Stromal cell of bone marrow (primary cell): Measurements from ENCODE around the gene SORCS2.

Experiments used
- DNase-seq: peaks from one replicate; pipeline ENCODE4 v3.0.0-alpha.2; 2012; ENCODE audit warnings: low read depth

Gene SORCS2

DNA sequence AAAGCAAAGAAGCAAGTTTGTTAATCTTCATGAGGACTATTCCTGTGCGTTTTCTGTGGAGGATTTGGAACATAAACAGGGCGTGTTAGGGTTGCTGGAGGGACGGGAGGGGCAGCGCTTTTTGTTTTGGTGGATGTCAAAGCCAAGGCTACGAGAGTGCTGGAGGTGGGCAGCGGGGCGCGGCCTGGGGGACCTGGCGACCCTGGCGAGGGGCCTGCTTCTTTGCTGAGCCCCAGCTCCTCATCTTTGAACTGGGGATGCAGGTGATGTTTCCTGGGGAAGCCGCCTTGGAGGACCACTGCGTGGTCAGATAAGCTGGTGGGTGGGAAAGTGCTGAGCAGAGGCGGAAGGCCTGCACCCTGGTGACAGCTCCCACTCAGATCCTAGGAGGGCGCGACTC, 55.2 kb downstream of the SORCS2 start:
- no peak for DNase-seq

DNA sequence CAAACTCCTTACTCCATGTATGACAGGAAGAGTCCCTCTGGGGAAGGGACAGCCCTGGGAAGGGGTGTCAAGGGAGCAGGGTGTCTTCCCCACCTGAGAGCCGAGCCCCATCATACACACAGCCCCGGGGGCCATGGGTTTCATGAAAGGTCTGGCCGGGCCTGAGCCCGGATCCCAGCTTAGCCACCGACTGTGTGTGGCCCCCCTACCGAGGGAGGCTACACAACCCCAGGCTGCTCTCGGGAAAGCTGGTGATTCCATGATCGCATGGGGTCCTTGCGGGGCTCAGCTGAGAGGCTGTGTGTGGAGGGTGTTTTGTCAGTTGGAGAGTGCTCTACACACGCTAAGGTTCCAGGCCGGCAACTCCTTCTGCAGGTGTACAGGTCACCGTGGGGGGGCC, 55.6 kb downstream of the SORCS2 start:
- no peak for DNase-seq

DNA sequence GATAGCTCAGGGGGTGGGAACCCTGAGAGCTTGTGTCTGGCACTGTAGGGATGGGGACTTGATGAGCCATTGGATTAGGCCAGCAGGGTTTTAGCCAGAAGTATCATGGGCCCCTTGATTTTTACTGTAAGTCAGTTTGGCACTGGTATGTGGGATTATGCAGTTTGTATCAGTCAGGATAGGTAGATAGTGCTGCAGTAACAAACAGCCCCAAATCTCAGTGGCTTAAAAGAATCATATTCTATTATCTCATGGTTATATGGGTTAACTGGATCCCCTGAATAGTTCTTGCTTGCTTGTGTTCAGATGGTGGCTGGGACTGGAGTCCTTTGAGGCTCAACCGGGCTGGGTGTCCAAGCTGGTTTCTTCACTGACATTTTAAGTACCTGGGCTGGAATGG, 56.5 kb downstream of the SORCS2 start:
- DNase-seq: no peak

DNA sequence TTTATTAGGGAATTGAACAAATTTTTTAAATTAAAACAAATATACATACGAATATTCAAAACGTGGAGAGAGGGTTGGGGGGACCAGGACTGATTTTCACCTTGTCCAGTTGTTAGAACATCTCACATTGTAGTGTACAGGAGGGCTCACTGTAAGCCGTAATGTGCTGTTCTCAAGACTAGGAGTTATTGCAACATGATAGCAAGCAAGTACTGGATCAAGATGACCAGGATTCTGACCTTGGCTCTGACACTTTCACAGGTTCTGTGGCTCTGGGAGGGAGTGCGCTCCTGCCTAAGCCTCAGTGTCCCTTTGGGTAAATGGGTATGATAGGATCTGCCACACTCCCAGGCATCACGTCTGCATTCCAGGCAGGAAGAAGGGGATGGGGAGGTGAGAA, 59.0 kb downstream of the SORCS2 start:
- no peak for DNase-seq

DNA sequence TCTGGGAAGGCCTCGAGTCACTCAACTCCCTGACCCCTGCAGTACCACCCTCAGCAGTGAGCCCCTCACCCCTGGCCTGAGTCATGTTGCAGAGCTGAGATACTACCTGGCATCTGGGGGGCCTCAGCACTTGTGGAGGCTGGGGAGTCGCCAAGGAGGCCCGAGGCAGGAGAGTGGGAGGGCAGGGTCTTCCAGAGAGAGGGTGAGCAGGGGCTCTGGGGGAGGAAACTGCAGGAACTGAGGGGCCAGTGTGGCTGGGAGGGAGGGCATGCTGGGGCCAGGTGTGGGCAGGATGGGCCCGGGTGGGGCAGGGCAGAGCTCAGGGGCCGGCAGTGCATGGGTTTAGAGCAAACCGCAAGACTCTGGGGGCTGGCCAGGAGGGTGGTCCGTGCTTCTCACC, 59.7 kb downstream of the SORCS2 start:
- DNase-seq: no peak

DNA sequence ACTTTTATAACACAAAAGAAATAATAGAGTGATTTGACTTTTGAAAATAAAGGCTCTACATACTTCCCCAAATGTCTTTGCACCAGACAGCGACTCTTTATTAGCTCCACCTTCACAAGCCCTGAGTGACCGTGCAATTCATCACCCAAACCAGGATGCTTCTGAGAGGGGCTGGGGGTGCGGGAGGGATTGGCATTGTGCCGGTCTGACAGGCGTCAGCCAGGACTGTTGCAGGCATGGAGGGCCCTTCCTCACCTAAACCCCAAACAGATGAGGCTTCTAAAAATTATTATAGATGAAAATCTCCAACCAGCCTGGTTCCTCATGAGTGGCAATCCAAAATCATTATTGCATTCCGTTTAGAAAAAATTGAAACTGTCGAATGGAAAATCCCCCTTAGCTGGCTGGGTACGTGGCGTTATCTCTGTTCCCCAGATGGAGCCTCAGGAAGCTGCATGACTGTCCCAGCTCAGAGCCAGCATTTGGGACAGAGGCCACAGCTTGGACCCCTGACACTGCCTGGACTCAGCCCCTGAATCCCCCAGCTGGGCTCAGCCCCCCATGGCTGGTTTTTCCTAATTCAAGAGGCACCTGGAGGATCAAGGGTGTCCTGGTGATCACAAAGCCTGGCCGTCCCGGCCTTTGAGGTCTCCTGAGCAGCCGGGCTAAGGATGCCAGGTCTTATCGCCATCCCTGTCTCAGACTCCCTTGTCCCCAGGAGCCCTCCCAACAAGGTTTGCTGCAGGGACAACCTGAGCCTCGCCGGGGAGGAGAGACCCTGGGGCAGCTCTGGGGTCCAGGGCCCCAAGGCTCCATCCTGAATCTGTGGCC, 60.4 kb downstream of the SORCS2 start:
- no peak for DNase-seq

DNA sequence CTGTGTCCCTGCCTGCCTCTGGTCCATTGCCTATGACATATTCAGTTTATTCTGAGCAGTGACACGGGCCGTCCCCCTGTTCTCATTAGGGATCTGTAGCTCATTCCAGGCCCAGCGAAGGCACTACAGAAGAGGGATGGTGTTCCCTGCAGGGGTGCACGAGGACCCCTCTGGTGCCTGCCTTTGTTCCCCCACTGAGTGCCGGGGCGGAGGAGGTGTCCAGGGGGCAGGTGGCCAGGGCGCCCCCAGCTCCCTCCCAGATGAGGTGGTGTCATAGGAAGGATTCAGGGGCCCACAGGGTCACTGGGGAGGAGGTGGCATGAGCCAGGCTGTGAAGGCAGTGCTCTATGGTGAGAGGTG, 61.0 kb downstream of the SORCS2 start:
- DNase-seq: no peak

DNA sequence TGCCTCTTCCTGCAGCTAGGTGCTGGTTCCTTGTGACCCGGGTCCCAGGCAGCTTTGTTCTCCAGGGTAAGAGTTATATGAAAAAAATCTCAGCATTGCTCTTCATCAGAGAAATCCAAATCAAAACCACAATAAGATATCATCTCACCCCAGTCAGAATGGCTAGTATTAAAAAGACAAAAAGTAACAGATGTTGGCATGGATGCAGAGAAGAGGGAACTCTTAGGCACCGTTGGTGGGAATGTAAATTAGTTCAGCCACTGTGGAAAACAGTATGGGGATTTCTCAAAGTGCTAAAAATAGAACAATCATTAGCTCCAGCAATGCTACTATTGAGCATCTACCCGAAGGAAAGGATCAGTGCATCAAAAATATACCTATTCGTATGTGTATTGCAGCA, 61.5 kb downstream of the SORCS2 start:
- DNase-seq: no peak

DNA sequence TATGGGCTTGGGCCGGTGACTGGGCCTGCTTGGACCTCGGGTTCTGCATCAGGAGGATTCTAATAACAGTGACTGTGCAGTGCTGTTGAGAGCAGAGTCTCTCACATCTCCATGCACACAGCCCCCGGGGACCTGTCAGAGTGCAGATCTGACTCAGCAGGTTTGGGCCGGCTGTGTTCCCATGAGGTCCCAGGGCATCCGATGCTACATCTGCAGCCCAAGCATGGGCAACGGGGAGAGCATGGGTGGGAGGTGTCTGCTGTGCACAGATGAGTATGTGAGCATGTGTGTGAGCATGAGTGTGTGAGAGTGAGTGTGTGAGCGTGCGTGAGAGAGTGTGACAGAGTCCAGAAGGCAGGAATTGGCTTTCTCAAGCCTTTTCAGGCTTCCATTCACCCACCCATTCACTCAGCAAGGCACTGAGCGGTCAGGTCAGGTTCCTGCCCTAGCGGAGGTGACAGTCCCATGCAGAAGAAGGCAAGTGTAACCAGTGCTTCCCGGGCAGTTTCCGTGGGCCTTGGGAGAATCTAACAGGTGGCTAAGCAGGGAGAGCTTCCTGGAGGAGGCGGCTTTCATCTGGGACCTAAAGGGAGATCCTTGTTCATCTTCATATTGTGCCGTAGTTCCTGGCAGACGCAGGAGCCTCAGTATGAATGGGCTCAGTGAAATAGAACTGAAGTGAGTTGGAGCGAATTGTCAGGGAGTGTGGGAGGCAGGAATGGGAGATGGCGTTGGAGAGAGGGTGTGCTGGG, 62.6 kb downstream of the SORCS2 start:
- peak; percentile 59 for DNase-seq

DNA sequence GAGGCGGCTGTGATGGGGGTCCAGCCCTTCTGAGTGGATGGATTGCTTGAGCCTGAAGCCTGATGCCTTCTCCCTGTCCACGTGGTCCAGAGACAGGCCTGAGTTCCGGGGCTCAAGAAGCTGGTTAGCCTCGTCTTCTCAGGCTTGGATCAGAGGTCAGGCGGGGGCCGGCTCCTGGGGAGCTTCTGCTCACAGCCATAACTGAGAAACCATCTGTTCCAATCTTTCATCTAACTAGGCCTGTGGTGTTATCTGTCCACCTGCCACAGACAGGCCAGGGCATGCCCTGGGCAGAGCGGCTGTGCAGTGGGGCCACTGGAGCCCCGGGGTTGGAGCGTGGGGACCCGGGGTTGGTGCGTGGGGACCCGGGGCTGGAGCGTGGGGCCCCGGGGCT, 63.1 kb downstream of the SORCS2 start:
- DNase-seq: no peak

DNA sequence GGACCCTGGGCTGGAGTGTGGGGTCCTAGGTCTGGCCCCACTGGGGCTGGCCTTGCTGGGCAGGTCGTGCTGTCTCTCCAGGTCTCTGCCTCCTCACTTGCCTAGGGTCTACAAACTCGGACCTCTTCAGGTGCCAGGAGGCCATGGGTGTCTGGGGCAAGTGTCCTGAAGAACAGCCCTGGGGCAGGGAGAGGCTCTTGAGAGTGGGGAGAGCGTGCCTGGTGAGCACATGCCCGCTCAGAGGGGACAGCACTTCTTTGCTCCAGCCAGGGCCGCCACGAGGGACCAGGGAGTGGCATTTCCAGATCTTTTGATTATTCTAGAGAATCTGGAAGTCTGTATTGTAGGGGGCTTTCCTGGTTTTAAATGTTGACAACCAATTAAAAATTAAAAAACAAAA, 63.7 kb downstream of the SORCS2 start:
- no peak for DNase-seq

DNA sequence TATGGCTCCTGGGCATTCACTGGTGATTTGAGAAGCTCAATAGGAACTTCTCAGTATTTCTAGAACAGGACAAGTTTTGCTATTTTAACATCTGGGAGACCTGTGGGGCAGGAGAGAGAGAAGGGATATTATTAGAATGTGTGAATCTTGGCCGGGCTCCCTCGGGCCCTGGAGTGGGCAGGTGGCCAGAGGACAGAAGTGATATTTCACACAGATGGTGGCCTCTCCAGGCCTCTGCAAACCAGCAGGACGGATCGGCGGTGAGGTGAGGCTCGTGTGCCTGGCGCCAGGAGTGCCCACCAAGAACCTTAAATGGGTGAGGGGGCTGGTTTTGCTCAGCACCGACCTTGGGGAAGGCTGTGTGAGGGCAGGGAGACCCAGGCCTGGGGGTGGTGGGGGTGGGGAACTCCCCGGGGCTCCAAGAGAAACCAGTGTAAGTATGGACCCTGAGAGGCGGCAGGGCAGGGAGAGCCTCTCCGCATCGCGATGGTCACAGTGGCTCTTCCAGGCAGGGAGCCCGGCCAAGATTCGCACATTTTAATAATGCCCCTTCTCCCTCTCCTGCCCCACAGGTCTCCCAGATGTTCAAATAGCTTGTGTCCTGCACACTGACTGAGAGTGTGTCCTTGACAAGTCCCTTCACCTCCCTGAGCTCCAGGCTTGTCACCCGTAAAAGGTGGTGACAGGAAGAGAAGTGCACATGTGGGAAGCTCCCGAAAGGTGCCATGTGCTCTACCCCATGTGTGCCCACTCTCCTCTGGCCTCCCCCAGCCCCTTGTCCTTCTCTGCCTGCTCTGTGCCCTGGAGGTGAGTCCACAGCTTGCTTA, 64.9 kb downstream of the SORCS2 start:
- no peak for DNase-seq

DNA sequence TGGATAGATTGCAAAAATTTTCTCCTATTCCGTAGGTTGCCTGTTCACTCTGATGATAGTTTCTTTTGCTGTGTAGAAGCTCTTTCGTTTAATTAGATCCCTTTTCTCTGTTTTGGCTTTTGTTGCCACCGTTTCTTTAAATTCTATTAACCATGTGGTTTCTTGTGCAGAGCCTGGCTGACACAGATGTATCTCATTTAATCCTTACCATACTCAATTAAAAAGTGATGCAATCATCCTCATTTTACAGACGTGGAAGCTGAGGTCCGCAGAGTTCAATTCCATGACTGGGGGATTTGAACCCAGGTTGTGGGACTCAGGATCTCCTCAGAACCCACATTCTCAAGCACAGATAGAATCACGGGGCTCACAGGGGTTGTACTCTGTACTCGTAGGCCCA, 66.7 kb downstream of the SORCS2 start:
- no peak for DNase-seq

DNA sequence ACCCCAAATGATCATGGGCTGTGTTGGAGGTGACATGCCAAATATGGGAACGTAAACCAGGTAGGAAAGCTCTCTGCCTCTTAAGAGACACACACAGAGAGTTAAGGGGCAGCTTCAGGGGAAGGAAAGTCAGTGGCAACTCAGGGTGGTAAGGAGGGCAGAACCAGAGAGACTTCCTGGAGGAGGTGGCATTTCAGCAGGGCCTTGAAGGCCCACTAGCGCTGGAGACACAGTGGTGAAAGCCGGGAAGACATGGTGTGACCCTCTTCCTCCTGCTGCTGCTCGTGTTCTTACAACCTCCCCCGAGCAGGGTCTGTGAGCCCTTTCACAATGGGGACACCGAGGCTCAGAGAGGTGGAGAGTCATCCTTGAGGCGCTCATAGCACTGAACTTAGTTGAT, 68.2 kb downstream of the SORCS2 start:
- DNase-seq: no peak

DNA sequence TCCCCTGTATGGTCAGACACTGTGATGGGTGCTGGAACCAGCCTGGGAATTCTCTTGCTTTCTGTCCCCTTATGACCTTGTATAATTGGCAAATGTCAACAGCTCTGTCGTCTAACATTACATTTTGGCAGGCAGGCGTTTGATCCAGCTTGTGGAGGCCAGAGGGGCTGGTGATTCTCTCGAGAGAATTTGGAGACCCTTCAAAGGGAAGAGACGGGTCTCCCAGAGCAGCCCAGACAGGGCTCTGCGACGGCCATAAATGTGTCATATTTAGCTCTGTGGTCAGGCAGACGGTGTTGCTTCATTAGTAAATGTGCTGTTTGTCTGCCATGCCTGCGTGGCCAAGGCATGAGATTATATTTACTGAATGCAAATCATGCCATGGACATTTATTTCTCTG, 68.7 kb downstream of the SORCS2 start:
- no peak for DNase-seq

DNA sequence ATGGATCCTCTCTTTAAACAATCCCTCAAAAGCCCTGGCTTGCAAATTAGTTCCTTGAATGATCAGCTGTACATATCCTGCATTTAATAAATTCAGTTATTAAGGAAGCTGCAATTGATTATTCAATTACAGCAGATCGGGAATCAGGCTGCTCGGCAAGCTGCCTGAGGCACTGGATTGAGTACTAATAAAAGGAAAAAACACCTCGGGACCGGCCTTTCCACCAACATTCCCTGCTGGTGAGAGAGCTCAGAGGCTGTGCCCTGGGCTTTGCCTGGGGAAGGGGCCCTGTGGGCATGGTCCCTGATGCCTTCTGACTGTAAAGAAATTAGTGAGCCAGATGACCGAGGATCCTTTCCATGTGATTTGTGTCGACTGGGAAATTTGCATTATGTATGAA, 69.2 kb downstream of the SORCS2 start:
- no peak for DNase-seq

DNA sequence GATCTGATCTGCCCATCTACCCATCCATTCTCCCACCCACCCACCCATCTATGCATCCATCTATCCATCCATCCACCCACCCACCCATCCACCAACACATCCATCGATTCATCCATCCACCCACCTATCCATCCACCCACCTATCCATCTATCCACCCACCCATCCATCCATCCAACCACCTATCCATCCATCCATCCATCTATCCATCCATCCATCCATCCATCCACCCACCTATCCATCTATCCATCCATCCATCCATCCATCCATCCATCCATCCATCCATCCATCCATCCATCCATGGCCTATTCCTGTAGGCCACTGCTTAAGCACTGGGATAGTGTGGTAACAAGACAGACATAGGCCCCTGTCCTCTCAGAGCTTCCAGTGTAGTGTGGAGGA, 69.8 kb downstream of the SORCS2 start:
- DNase-seq: no peak

DNA sequence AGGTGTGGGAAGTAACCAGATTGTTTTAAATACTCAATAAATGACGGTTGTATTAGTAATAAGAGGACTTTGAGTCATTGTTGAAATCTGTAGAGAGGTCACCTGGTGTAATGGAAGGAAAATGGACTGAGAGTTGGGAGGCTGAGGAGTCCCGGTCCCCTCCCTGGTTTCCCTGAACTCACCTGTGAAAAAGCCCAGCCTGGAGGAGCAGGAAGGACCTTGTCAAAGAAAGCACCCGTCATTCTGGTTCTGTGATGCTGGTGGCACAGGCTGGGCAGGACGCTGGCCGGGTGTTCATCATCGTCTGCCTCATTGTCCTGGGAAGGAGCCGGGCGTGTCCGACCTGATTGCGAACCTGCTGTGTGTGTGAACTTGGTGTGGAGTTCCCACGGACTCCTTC, 70.8 kb downstream of the SORCS2 start:
- no peak for DNase-seq

DNA sequence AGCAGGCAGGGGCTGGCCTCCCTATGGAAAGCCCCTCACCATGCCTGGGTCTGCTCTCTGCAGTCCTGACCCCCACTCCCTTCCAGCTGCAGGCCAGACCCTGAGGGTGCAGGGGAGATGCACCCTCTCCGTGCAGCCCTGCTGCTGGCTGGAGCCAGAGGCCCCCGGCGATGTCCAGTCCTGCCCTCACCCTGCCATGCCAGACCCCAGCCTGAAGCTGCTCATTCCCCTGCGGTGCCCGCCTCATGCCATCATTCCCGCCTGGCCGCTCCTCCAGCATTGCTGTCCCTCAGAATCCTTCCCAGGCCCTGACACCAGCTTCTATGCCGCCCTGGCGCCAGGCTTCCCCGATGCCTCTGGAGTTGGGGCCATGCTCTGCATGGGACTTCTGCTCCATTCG, 72.4 kb downstream of the SORCS2 start:
- no peak for DNase-seq

DNA sequence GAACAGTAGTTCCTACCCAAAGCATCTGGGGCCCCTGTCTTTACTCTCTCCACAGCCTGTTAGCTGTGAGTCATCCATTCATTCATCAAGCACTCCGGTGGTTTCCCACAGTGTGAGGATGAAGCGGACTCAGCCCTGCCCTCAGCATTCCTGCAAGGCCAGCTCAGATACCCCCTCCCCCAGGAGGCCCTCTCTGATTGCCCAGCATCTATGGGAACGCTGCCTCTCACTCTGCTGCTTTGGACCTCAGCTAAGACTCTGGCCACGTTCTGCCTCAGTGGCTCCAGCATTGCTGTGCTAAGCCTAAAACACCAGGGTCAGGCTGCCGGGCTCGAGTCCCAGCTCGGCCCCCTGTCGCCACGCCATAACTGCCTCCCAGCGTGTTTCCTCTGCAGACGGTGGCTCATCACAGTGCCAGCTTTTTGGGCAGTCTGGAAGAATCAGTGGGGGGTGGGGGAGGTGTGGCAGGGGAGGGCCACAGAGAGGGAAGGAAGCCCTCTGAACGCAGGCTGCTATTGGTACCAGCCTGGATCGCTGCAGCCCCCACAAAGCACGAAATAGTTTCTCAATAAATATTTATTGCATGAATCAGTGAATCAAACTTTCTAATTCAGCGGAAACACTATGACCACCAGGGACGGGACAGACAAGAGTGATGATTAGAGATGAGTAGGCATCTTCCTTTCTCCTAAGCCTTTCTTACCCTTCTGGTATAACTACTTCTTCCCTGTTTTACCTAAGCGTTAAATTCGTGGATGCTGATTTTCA, 74.4 kb downstream of the SORCS2 start:
- DNase-seq: peak; percentile 57

DNA sequence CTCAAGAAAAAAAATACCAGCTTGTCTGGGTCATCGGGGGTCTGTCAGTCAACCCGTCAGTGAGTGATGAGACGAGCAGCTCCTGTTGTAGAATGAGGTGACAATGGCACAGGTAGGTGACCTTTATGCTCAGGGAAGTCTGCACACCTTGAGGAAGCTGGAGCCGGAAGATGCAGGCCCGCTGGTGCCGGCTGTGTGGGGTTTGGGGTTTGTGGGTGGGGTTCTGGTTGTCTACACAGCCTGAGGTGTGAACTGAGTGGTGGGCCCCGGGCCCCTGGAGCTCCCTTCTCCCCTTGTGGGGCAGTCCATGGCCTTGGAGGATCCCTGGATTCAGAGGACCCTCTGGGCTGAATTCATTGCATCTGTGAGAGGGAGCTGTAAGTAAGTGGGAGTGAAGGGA, 75.5 kb downstream of the SORCS2 start:
- no peak for DNase-seq

DNA sequence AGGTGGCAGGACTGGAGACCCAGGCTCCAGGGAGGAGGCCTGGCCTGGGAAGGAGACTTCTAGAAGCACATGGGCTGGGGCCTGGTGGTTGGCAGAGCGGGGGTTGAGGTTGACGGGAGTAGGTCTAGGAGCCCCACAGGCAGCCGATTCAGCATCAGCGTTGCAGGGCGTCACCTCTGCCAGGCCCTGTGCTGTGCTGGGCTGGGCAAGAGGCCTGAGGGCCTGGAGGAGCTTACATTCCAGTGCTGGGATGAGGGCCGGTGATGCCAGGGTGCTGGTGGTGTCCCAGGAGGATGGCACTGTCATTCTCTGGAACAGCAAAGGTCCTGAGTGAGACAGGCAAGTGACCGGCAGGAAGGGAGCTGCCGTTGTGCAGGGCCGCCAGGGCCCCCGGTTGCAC, 76.6 kb downstream of the SORCS2 start:
- no peak for DNase-seq
